ENCODE results near the gene RAB7A.
A peak's percentile ranks its signal among the peaks of the same experiment; 100 is the strongest.

Gene RAB7A

DNA sequence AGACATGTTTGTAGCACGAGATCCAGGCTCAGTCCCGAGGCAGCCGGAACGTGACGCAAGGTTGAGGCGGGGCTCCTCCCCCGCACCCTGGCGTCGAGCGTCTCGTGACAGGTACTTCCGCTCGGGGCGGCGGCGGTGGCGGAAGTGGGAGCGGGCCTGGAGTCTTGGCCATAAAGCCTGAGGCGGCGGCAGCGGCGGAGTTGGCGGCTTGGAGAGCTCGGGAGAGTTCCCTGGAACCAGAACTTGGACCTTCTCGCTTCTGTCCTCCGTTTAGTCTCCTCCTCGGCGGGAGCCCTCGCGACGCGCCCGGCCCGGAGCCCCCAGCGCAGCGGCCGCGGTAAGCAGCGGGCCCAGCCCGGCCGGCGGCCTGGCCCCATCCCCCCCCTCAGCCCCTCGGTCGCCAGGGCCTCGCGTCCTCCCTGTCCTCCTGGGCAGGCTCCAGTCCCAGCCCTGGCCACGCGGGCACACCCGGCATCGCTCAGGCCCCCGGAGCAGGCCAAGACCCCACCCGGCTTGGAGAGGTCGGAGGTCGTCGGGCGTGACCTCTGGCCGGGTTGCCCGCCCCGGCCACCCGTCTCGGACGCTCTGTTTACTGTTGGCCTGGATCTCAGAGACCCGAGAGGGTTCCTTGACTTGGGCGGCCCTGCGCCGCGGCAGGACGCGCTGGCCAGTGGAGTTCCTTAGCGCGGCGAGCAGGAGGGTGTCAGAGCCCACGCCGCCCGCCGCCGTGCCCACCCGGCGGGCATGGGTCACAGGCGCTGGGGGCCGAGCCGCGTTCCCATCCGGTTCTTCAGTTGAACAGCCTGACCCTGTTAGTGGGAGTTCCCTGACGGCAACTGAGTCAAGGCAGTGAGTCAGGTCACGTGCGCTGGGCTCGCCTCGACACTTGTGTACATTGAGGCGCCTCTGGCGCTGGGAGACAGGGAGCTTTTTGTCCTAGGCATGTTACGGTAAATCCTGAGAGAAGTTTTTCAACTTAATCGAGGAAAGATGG is at the start of gene RAB7A:
RAB7A (plus strand) TSS at position 161 of the 994 bp plus-strand sequence. CDS start 69,185 bp downstream, outside the sequence.
- DNase-seq = peak; percentile 98

DNA sequence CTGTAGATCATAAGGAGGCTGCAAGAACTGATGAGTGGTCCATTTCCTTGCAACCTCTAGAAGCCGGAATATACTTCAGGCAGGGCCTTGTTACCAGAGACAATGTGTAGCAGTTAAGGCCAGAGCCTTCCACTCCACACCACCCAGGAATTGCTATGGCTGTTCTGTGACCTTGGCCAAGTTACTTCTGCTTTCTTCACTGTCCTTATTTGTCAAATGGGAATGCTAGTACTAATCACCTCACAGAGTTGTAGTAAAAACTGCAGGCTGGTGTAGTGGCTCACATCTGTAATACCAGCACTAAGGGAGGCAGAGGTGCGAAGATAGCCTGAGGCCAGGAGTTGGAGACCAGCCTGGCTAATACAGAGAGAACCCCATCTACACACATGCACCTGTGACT is 46.6 kb upstream of the RAB7A start:
- no peak for DNase-seq

DNA sequence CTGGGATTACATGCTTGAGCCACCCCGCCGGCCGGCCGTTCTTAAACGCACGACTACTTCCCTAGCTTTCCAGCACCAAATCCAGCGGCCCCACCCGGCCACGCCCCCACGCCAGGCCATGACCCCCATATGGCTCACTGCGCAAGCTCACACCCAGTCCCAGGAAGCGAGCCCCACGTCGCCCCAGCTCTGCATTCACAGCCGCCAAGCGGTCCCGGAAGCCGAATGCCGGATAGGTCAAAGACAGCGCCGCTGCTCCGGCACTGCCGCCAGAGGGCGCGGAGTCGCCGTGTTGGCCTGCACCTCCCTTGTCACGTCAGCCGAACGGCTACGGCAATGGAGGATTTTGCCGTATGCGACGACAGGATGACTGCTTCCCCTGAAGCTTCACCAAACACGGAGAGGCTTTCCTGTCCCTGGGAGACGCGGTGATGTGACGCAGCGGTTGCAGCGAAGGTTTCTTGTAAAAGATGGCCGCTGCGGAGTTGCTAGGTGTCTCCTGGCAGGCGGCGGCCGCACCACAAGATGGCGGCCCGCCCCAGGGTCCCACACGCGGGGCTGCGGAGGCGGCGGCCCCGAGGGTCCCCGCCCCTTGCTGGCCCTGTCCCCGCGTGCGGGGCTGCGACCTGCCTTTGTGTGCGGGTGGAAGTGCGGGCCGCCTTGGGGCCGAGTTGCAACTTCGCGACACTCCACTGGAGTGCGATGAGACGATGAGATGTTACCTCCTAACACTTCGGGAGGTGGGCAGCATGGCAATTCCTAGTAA is 45.2 kb upstream of the RAB7A start:
- peak; percentile 99 for DNase-seq

DNA sequence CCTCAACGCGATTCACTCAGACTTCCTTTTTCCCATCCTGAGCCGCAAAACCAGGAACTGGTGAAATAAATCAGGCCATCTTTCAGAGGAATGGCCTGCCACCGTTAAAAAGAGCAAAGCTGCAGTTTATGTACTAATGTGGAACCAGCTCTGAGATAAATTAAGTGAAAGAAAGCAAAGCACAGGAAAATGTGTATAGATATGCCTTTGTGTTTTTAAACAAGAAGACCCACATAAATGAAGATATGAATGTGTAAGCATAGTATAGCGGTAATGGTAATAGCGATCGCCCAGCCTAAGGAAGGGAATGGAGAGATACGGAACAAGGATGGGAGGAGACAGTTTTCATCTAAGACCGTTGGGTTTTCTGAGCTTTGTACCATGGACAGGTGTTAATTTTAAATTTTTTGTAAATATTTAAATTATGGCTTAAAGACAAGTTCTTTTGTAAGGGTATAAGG is 44.6 kb upstream of the RAB7A start:
- DNase-seq = no peak

DNA sequence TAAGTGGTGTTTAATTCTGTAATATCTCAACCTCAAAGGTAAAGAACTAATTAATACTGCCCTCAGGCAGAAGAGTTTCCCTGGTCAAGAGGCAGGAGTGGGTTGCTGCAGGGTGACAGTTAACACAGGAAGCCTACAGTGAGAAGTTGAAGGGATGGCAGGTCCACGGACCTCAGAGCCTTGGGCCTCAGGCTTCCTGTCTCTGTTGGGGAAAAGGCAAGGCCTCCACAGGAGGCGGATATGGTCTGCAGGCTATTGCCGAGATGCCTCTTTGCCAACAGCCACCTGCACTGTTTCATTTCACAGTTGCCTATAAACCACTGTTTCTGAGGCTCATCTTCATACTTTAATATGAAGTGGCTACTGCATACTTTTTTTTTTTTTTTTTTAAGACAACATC is 42.0 kb upstream of the RAB7A start:
- no peak for DNase-seq

DNA sequence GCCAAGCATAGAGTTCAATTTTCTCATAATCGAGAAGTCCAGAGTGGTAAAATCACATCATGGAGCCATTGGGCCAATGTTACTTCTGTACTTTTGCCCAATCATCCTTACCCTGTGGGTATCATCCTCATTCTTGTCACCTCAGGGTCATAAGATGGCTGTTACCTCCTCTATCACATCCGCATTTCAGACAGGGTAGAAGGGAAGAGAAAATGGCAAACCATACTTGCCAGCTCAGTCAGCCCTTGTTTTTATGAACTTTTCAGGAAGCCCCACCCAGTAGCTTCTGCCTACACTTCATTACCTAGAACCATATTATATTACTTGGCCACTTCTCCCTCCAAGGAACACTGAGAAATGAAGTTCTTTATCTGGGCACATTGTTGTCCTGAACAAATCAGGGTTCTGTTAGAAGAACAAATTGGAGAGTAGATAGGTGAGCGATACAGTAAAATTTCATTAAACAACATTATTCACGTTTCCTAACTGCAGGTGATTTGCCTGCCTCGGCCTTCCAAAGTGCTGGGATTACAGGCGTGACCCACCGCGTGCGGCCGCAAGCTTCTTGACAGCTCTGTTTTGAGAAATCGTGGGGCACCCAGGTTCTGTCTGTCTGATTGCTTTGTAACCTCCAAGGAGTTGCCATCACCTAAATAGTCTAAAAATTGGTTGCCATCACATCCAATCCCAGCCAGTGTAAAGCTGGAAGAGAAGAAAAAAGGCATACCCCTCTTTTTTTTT is 40.8 kb upstream of the RAB7A start:
- DNase-seq = no peak

DNA sequence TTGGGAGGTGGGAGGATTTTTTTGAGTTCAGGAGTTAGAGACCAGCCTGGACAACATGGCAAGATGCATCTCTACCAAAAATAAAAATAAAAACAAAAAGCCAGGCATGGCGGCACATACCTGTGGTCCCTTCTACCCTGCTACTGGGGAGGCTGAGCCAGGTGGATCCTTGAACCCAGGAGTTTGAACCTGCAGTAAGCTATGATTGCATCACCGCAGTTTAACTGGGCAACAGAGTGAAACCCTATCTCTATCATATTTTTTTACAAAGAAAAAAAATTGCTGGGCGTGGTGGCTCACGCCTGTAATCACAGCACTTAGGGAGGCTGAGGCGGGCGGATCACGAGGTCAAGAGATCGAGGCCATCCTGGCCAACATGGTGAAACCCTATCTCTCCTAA is 39.5 kb upstream of the RAB7A start:
- DNase-seq = no peak

DNA sequence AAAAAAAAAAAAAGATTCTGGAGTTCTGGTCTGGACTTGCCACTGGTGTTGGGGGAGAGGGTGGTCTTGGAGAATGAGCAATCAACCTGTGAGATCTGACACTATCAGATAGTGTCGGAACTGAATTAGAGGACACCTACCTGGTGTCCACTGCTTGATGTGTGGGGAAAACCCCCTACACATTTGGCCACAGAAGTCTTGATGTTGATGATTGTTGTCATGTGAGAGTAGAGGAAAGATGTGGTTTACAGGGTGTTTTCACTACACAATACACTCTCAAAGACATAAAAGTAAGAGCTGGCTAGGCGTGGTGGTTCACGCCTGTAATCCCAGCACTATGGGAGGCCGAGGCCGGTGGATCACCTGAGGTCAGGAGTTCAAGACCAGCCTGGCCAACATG is 36.9 kb upstream of the RAB7A start:
- DNase-seq = no peak

DNA sequence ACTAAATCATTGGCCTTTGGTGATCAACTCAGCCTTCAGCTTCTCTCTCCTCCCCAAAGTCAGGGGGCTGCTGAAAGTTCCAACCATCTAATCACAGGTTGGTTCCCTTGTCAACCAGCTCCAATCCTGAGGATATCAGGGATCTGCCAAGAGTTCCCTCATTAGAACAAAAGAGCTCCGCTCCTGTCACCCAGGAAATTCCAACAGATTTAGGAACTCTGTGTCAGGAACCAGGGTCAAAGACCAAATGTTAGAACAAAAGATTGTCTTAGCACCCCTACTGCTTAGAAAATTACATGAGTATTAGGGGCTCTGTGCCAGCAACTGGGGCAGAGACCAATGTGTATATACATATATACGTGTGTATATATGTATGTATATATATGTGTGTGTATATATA is 32.3 kb upstream of the RAB7A start:
- no peak for DNase-seq

DNA sequence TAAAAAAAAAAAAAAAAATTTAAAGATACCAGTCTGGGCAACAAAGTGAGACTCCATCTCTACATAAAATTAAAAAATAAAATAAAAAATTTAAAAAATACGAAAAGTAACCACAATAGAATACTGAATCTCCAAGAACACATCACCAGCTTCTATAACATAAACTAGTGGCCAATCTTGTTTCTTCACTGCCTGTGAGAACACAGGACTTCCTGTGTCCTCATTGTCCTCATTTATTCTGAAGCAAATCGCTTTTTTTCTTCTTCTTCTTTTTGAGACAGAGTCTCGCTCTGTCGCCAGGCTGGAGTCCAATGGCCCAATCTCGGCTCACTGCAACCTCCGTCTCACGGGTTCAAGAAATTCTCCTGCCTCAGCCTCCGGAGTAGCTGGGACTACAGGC is 28.6 kb upstream of the RAB7A start:
- no peak for DNase-seq

DNA sequence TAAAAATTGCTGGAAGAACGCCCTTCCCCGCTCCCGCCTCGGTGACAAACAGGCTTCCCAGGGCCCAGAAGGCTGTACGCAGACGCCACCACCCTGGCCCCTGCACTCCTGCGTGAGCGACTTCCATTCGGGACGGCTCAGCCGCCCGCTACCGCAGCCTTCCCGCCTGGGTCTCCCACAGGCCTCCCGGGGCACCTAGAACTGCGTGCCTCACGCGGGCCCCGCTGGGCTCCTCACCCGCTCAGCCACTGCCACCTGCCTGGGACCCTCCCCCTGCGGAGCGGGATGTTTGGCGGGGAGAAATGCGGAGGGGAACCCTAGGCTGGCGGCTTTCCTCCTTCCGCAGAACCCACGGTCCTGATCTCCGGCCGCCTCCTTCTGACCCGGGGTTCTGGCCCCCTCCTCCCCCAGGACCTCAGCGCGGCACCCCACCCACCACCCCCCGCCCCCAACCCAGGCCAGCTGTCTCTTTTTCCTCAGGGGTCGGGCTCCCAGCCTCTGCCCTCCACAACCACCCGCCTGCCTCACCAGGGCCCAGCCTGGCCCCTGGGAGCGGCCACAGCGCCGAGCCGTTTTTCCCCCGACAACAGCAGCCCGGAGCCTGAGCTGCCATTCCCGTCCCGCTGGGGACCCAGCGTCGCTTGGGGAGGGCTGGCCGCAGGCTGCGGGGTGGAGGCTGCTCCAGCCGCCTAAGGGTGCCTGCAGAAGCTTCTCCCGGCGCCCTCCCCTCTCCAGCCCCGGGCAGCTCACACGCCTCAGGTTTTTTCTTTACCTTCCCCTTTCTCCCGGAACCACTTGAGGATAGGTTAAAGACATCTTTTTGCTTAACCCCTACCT is 27.6 kb upstream of the RAB7A start:
- peak; percentile 21 for DNase-seq

DNA sequence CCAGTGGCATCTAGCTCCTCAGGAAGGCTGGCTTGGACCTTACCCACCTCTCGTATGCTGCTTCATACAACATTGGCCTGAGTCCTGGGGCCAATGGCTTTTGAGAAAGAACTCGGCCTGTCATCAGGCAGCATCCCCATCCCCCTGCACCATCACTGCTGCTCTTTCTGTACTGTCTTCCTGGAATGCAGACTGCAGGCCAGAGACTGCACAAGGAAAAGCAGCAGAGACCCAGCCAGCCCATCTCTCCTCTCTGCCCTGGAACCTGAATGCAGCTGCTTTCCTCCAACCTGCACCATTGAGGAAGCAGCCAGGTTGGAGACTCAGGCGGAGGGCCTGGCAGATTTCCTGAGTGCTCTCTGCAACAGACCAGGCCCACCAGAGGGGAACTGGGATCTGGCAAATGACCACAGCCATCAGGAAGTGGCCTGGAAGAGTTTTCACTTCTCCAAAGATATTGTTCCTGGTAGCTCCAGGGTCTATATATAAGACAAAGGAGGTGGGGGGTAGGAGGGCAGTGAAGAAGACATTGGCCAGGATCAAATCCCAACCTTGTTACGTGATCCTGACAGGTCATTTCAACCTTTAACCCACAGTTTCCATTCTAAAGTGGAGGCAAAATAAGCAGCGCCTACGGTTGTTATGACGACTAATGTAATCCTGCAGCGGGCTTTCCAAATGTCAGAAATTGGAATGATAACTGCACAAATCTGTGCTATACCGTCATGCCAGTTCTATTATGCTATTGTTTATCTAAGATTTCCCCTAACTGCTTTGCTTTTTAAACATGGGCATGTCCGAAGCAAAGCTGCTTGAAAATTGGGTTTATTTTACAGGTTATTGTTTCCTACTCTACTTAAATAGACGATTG is 24.4 kb upstream of the RAB7A start:
- no peak for DNase-seq

DNA sequence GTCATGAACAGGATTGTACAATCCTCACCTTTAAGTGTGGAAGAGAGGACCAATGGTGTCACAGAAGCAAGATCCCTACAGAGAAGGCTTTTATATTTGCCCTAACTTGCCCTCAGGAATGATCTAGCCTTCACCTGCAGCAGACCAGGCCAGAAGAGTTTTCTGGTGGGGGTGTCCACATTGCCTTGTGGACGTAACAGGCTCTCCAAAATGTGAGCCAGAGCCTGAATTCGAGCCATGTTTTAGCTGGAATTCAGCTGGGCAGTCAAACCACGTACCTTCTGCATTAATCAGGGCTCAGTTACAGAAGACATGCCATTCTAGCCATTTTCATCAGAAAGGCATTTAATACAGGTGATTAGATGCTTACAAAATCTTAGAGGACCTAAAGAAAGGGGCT is 23.6 kb upstream of the RAB7A start:
- DNase-seq = no peak

DNA sequence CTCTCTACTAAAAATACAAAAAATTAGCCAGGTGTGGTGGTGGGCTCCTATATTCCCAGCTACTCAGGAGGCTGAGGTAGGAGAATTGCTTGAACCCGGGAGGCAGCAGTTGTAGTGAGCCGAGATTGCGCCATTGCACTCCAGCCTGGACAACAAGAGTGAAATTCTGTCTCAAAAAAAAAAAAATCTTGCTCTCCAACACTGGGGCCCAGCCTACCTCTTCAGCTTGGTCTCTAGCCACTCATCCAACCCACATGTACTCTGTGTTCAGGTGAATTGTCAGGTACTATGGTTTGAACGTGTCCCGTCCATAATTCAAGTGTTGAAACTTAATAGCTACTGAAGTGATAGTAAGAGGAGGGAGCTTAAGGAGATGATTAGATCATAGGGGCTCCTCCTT is 22.4 kb upstream of the RAB7A start:
- DNase-seq = no peak

DNA sequence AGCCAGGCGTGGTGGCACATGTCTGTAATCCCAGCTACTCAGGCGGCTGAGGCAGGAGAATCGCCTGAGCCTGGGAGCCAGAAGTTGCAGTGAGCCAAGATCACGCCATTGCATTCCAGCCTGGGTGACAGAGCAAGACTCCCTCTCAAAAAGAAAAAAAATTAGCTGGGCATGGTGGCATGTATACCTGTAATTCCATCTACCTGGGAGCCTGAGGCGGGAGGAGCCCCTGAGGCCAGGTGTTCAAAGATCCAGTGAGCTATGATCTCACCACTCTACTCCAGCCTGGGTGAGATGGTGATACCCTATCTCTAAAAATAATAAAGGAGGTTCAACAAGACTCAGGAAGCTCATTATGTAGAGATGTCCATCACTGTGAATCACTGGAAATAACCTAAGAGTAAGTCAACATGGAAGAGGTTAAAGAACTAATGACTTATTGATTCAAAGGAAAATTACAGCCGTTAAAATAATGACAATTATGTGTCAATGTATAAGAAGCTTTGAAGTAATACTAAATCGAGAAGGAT is 19.8 kb upstream of the RAB7A start:
- no peak for DNase-seq

DNA sequence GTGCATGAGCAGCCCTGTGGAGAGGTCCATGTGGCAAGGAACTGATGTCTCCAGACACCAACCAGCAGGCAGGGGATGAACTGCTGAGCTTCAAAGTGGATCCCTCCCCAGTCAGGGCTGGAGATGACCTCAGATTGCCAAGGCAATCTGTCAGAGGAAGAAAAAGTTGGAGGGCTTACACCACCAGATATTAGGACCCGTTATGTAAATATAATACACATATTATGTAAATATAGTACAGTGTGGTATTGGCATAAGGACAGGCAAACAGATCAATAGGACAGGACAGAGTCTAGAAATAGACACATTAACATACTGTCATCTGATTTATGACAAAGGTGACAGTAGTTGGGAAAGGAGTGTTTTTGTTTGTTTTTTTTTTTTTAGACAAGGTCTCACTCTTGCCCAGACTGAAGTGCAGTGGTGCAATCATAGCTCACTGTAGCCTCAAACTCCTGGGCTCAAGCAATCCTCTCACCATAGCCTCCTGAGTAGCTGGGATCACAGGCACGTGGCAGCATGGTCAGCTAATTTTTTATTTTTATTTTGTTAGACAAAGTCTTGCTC is 18.0 kb upstream of the RAB7A start:
- DNase-seq = no peak

DNA sequence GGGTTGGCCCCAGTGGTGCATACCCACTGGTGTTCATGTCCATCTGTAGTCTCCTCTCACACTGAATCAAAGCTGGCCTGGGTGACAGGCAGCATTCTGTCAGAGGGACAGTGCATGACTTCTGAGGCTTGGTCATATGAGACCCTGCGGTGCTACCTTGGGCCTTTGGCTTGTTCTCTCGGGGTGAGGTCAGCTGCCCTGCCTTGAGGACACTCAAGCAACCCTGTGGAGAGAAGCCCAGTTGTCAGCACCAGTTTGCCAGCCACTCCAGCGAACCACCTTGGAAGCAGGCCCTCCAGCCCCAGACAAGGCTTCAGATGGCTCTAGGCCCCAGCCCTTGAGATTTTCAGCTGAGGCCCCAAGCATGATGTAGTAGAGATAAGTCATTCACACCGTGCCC is 16.9 kb upstream of the RAB7A start:
- no peak for DNase-seq

DNA sequence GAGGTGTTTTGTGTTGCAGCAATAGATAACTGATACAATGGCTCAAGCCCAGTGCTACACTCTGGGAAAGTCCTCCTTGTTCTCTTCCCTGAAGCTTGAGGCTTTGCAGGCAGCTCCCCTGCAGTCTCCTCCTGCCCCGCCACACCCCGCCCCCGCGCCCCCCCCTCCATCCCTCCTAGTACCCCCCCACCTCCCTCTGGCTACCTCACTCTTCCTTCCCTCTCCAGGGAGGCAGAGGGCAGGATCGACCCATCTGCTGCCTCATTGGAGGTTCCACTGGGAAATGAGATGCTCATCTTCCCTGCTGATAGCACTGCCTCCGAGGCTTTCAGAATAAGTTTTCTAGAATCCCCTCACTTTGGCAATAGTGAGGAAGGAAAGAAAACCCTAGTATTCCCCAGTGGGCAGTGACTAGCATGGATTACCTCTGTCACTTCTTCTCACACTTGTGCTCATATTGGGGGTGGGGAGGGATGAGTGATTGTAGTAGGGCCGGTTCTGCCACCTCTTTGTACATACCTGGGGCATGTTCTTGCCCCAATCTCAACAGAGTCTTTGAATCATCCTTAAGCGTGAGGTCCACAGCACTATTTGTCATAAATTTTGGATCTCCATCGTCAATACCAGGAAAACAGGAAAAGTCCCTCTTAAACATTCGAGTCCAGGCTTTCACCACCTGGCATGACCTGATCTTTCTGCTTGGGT is 16.3 kb upstream of the RAB7A start:
- DNase-seq = no peak

DNA sequence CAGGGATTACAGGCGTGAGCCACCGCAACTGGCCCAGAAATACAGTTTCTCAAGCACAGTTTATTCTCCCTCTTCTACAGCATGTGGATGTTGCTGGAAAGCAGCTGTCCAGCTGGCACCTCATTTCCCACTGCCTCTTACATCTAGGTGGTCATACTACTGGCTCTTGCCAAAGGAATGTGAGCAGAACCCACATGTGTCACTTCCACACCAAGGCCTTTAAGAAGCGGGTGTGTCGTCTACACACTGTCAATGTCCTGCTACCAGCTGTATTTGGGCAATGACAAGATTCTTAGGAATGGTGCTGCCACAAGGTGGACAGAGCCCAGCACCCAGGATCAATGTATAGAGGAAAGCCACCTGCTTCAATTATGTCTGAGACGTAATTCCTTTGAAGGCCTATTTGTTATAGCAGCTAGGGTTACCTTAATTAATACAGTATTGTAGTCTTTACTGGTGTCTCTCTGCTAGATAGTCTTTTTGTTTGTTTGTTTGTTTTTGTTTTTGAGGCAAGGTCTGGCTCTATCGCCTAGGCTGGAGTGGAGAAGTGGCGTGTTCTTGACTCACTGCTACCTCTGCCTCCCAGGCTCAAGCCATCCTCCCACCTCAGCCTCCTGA is 15.1 kb upstream of the RAB7A start:
- no peak for DNase-seq

Measured in activated naive CD4-positive, alpha-beta T cell treated with Interleukin-2 at 50 U/mL for 16 hours (primary cell).